Activated CD4-positive, alpha-beta T cell treated with anti-CD3 and anti-CD28 coated beads, Interleukin-2, Interleukin-6, amounts not matched to agents 100 ng/mL and 50 ng/mL, durations not matched to agents 16 hours and 8 hours (primary cell): ENCODE results near the gene SEMA5A.

ENCODE experiments used
- DNase-seq: peaks from one replicate; pipeline ENCODE4 v3.0.0-alpha.2; 2020

The SEMA5A gene

GRCh38 chr5:9192266-9192665 lies 353.6 kb downstream of the SEMA5A start:
- no peak for DNase-seq

DNA sequence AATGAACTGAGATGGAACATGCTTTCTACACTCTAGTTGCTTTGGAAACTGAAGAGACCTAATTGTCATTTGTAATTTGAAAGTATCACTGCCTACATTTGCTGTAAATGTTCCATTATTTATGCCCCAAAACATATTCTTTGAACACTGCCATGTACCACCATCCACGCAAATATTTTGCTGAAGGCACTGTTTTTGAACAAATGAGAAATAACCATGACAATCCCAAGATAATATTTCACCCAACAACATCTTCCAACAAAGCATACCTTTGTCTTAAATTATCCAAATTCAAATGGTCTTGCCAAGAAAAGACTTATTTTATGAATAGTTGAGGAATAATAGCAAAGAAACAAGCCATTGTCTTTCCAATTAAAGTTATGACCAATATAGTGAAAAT lies 356.2 kb downstream of the SEMA5A start:
- DNase-seq = no peak

DNA sequence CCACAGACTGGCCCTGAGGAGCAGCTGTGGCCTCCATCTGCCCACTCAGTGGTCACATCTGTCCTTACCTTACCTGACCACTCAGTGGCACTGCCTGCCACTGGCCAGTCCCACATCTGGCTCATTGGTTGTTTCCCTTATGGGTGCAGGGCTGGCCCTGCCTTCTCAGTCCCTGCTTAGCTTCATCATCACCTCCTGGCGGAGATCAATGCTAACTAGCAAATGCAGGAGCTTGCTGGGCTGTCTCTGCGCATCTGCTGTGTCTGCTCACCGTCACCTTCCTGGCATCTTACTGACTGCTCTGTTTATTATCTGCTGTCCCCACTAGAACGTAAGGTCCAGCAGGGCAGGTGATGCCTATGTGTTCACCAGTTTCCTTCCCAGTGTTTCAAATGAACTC lies 356.9 kb downstream of the SEMA5A start:
- no peak for DNase-seq

- DNase-seq = peak; percentile 15
Measured at GRCh38 chr5:9188131-9188530, 357.7 kb downstream of the SEMA5A start.

DNA sequence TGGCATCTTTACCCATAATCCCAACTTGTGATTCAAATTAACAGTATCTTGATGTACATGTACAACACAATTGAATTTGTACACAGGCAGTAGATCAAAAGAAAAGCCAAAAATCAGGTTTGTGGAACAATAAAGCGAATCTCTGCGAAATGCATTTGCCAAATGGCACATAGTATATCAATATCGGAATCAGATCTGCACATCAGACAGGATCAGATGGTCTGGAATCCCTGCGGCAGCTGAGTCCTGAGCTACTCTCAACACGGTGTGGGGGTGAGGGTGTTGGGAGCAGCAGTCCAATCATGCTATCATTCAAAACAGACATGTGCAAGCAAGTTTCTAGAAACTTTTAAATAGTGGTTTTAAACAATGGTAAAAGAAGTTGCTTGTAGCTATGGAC lies 358.3 kb downstream of the SEMA5A start:
- DNase-seq = no peak

DNA sequence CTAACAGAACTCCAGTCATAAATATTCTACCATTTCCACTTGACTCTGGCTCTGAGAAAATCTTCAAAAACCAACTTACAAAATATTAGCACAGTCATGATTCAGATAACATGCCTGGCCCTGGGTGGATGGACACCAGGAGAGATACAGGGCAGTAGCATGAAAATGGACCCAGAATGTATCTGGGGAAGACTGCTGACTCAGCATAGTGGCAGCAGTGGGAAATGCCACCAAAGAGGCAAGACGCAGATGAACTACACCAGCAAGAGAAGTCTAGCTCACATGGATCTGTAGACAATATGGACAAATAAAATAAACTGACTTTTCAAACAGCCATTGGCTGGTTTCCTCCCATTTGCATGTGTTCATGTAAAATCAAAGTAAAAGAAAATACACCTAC lies 359.8 kb downstream of the SEMA5A start:
- DNase-seq = no peak

DNA sequence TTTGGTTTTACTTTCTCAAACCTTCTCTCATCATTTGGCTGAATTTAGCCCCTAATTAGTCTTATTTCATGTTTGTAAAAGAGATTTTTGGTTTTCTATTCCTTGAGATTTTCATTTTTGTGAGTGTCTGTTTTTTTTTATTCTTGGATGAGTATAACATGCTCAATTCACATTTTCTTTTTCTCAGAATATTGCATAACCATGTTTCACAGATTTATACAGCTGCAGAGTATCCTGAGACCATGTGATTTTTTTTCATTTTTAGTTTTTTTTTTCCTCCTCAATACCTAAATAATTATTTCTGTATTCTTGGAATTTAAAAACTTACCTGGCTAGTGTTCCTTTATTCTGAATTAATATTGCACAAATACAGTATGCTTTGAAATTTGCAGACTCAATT lies 361.9 kb downstream of the SEMA5A start:
- DNase-seq = no peak

- no peak for DNase-seq
Measured at GRCh38 chr5:9182899-9183695, 362.8 kb downstream of the SEMA5A start.

DNA sequence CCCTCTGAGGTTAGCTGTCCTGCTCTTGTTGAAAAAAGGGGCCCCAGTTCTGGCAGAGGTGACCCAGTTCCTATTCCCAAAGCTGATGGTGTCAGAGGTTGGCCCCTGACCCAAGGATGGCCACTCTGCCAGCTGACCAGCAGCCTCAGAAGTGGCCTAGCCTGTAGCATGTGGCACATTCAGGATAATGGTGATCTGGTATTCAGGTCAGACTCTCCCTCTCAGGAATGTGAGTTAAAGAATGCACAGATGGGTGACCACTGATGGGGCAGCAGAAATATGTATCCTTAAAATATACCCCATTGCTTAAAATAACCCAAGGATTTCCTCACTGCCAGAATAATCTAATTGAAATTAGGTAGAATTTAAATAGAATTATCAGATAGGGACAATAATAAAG lies 369.2 kb downstream of the SEMA5A start:
- DNase-seq = no peak

DNA sequence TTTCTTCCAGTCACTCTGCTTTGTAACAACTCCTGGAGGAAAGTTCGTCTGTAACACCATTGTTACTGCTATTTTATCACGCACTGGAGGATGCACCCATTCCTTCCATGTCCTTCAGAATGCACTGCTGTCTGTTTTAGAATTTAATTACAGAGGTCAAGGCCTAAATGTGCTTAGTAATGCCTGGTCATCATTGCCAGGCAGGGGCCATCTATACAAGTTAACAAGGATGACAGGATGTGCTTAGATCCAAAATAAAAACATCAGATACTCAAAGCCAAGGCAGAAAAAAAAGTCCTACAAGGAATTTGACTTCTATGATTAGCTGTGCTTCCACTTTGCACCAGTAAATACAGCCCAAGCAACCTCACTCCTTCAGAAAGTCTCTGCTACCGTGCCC lies 371.4 kb downstream of the SEMA5A start:
- no peak for DNase-seq

- no peak for DNase-seq
Measured at GRCh38 chr5:9173281-9174048, 372.4 kb downstream of the SEMA5A start.

GRCh38 chr5:9170026-9170425 lies 375.8 kb downstream of the SEMA5A start:
- DNase-seq = no peak

DNA sequence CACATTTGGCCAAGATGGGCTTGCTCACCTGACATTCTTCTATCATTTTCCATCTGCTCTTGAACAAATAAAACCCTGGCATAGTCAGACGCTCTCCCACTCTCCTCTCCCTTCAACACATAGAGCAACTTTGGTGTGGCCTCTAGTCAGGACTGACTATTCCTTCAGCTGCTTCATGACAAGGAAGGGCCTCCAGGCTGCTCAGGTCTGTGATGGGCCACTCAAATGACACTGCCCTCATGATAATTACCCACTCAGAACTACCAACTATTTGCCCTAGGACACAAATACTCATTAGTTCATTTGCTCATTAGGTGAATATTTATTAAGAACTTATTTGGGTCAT lies 376.3 kb downstream of the SEMA5A start:
- DNase-seq = no peak

- DNase-seq = no peak
Measured at GRCh38 chr5:9168791-9169556, 376.9 kb downstream of the SEMA5A start.

DNA sequence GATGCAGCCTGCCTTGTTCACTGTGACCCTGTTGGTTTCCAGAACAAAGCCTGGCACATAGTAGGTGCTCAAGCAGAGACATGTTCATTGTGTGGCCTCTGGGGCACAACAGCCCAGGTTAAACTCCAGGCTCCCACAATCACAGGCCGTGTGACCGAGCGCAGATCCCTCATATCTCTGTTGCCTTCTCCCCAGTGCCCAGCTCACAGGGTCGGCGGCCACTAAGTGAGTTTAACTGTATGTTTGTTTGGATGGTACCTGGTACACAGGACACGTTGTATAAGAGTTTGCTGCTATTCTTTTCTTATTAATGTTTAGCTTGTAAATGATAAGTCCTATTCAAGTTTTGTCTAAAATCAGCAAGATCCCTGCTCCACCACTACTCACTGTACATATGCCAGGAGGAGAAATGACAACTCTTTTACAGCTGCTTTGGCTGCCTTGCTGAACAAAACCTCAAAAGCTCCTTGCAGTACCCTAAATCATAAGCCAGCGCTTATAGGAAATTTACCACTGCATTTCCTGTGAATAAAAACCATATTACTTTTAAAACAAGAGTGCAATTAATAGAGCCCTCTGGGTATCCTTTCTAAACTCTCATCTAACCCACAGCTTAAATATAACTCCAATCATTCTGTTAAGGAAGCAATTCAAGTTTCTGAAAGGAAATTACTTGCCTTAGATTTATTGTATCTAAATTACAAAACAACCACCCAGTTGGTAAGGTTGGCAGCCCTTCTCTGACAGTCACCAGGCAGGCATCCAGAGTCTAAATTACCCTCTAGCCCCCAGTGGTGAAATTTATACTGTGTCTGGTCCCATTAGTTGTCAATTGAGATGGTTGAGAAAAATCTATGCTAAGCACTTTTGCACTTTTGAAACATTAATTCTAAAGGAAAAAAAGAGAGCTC lies 379.4 kb downstream of the SEMA5A start:
- no peak for DNase-seq

- no peak for DNase-seq
Measured at GRCh38 chr5:9165546-9165945, 380.3 kb downstream of the SEMA5A start.

DNA sequence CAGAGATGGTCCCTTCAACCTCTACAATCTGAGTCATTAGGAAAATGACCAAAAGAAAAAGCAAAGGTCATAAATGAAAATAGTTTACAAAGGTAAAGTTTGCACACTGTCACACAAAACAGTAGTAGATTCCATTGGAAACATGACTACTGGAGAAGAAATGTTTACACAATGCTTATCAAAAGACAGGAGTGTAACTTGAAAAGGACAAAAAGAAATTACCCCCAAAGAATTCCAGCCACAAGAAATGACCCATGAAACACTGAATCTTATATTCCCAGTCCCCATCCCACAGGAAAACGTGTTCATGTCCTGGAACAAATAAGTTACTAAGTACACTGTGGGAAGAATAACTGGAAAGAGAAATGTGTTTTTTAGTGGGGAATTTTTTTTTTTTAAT lies 385.1 kb downstream of the SEMA5A start:
- no peak for DNase-seq

GRCh38 chr5:9157811-9158210 lies 388.1 kb downstream of the SEMA5A start:
- DNase-seq = no peak

GRCh38 chr5:9157020-9157419 lies 388.9 kb downstream of the SEMA5A start:
- DNase-seq = no peak

- peak; percentile 1 for DNase-seq
Measured at GRCh38 chr5:9156282-9156681, 389.6 kb downstream of the SEMA5A start.

GRCh38 chr5:9151684-9152427 lies 394.0 kb downstream of the SEMA5A start:
- DNase-seq = no peak

DNA sequence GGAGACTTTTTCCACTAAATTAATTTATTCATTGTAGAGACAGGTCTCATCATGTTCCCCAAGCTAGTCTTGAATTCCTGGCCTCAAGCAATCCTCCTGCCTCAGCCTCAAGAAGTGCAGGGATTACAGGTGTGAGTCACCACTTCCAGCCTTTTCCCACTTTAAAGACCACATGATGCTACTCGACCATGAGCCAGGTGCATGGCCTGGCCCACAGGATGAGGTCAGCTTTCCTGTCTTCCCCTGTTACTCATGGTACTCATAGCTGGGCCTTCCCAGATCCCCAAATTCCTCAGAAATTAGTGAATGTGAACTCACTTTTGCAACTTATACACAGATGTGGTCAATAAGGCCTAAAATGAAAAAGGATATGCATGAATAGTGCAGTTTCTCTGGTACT lies 395.9 kb downstream of the SEMA5A start:
- DNase-seq = no peak
